GM18502 (cell line): ENCODE measurements around the gene MYL5.
A peak's percentile ranks its signal among the peaks of the same experiment; 100 is the strongest.
"Not testable (repeated sequence)": the region's sequence is repeated elsewhere in the genome, so short reads cannot be mapped to it uniquely, and the experiment has no call there.

Experiments
- ATAC-seq: cut with Tn5 transposase; IDR thresholded peaks from one replicate; pipeline ENCODE4 v1.9.1; 2021; ENCODE audit warnings: mild to moderate bottlenecking; ENCODE audit not compliant: unreplicated experiment, poor library complexity

Gene MYL5

GRCh38 chr4:704198-704891 lies 30.0 kb downstream of the MYL5 start:
- ATAC-seq: no peak

- no peak for ATAC-seq
These were observed 30.6 kb downstream of the MYL5 start for GRCh38 chr4:704971-705277.

GRCh38 chr4:705278-706082 lies 31.1 kb downstream of the MYL5 start, which contains the start of gene PCGF3:
TSS of gene PCGF3 (plus strand) at chr4:705832. CDS start at chr4:733681, 27,849 bp downstream.
- ATAC-seq: peak; percentile 92

GRCh38 chr4:706083-706633 lies 31.8 kb downstream of the MYL5 start:
- ATAC-seq: not testable (repeated sequence)

GRCh38 chr4:706834-707598 lies 32.7 kb downstream of the MYL5 start:
- no peak for ATAC-seq

- ATAC-seq: no peak
These were observed 33.7 kb downstream of the MYL5 start for GRCh38 chr4:707929-708630.

- no peak for ATAC-seq
These were observed 34.2 kb downstream of the MYL5 start for GRCh38 chr4:708631-708933.

GRCh38 chr4:709348-709747 lies 35.0 kb downstream of the MYL5 start:
- ATAC-seq: no peak

GRCh38 chr4:710116-710515 lies 35.8 kb downstream of the MYL5 start:
- ATAC-seq: no peak

- no peak for ATAC-seq
These were observed 36.6 kb downstream of the MYL5 start for GRCh38 chr4:710916-711315.

- no peak for ATAC-seq
These were observed 37.8 kb downstream of the MYL5 start for GRCh38 chr4:712093-712492.

- ATAC-seq: no peak
These were observed 38.7 kb downstream of the MYL5 start for GRCh38 chr4:712916-713632.

- ATAC-seq: no peak
These were observed 39.7 kb downstream of the MYL5 start for GRCh38 chr4:714087-714486.

GRCh38 chr4:717601-718320 lies 43.4 kb downstream of the MYL5 start:
- ATAC-seq: no peak

- no peak for ATAC-seq
These were observed 44.1 kb downstream of the MYL5 start for GRCh38 chr4:718460-718859.

- ATAC-seq: no peak
These were observed 45.9 kb downstream of the MYL5 start for GRCh38 chr4:720111-720860.

- ATAC-seq: no peak
These were observed 47.2 kb downstream of the MYL5 start for GRCh38 chr4:721261-722168.
